Endothelial cell of umbilical vein (primary cell): ENCODE results near the gene LDLRAD4.

Source experiments
- EZH2 ChIP-seq: IDR thresholded peaks from 2 replicates; pipeline ENCODE4 v1.6.1; 2012; ENCODE audit warnings: borderline replicate concordance, low read depth, mild to moderate bottlenecking, moderate library complexity, low read length, inconsistent platforms; ENCODE audit not compliant: severe bottlenecking
- GATA2 ChIP-seq: IDR thresholded peaks from 2 replicates; pipeline ENCODE4 v1.7.0; 2011; ENCODE audit warnings: low read depth, mild to moderate bottlenecking, moderate library complexity, mixed read lengths, low read length; ENCODE audit not compliant: insufficient read length, insufficient read depth
- TF ChIP-seq, protein P1 (sequence below), 2 donors: IDR thresholded peaks; 1 replicate in 1 of 2; 2 replicates in 1 of 2; pipeline ENCODE4 v1.5.1; 2011; ENCODE audit warnings: low read length in 2 of 2, mild to moderate bottlenecking in 2 of 2, moderate library complexity in 2 of 2, control low read depth in 1 of 2, inconsistent platforms in 1 of 2, low read depth in 1 of 2; ENCODE audit not compliant: insufficient read depth in 1 of 2; ENCODE audit errors: extremely low read depth in 1 of 2

GRCh38 chr18:13183359-13183758 lies 35.2 kb upstream of the LDLRAD4 start:
- TF ChIP-seq, protein P1, sequence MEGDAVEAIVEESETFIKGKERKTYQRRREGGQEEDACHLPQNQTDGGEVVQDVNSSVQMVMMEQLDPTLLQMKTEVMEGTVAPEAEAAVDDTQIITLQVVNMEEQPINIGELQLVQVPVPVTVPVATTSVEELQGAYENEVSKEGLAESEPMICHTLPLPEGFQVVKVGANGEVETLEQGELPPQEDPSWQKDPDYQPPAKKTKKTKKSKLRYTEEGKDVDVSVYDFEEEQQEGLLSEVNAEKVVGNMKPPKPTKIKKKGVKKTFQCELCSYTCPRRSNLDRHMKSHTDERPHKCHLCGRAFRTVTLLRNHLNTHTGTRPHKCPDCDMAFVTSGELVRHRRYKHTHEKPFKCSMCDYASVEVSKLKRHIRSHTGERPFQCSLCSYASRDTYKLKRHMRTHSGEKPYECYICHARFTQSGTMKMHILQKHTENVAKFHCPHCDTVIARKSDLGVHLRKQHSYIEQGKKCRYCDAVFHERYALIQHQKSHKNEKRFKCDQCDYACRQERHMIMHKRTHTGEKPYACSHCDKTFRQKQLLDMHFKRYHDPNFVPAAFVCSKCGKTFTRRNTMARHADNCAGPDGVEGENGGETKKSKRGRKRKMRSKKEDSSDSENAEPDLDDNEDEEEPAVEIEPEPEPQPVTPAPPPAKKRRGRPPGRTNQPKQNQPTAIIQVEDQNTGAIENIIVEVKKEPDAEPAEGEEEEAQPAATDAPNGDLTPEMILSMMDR (IDR thresholded peaks at IDR 0.05; ENCODE audit: extremely low read depth in 1 of 2, insufficient read depth in 1 of 2, low read depth in 1 of 2, low read length in 2 of 2): no peak
- no peak for TF ChIP-seq GATA2
- TF ChIP-seq EZH2: no peak
